ENCODE results near the gene LPAR5. TPM values are rescaled to one million over a fixed set of nuclear protein-coding genes. Genes with fewer than 3 reads are reported as not detected.

Gene LPAR5
- polyA plus RNA-seq, 1 of the 3 experiments (the other 2 are of a cell fraction) = 0.03 TPM

GRCh38 chr12:6620137-6620884 lies 15.4 kb downstream of the LPAR5 start:
- H3K4me2 ChIP-seq = no peak overlapping the region
- H2AFZ ChIP-seq (ENCODE audit: low read depth) = no peak overlapping the region
- 95% methylated on average over 73 of the region's 88 CpGs for WGBS (ENCODE audit: low lambda C conversion rate)
- H3K4me1 ChIP-seq (ENCODE audit: control insufficient read depth in 1 of 2, insufficient read depth in 2 of 2, low read depth in 1 of 2, low read length in 1 of 2) = no peaks in the 10 kb centered on the region; a peak in 1 of 4 replicates
- no peak overlapping the region for H3K27ac ChIP-seq (ENCODE audit: low read depth in 2 of 2, low read length in 1 of 2)
- DNase-seq = peak; percentile 17
- H3K9ac ChIP-seq = no peak overlapping the region
- H4K20me1 ChIP-seq (ENCODE audit: insufficient read depth) = no peaks in the 10 kb centered on the region
- TF ChIP-seq NFIC (IDR thresholded peaks at IDR 0.05; ENCODE audit: borderline replicate concordance) (no peak), NRF1 (IDR thresholded peaks at IDR 0.05; ENCODE audit: low read depth, low read length) (no peak), YY1 (IDR thresholded peaks at IDR 0.05; ENCODE audit: low read depth) (no peak), SMC3 (IDR thresholded peaks at IDR 0.05; ENCODE audit: low read depth, low read length) (no peak), JUND (IDR thresholded peaks at IDR 0.05) (no peak), ZBTB33 (IDR thresholded peaks at IDR 0.05; ENCODE audit: borderline replicate concordance, low read depth) (no peak), CHD2 (IDR thresholded peaks at IDR 0.05; ENCODE audit: low read length, partially characterized antibody) (no peak), TEAD4 (IDR thresholded peaks at IDR 0.05; ENCODE audit: borderline replicate concordance, insufficient read depth) (no peak), TCF12 (IDR thresholded peaks at IDR 0.05) (no peak), MEF2A (IDR thresholded peaks at IDR 0.05; ENCODE audit: borderline replicate concordance, low read depth) (no peak), FOSL2 (IDR thresholded peaks at IDR 0.05; ENCODE audit: borderline replicate concordance, low read depth) (no peak), EP300 (IDR thresholded peaks at IDR 0.05; ENCODE audit: borderline replicate concordance in 1 of 2, low read depth in 1 of 2, low read length in 1 of 2) (no peak)
- TF ChIP-seq, protein P1, sequence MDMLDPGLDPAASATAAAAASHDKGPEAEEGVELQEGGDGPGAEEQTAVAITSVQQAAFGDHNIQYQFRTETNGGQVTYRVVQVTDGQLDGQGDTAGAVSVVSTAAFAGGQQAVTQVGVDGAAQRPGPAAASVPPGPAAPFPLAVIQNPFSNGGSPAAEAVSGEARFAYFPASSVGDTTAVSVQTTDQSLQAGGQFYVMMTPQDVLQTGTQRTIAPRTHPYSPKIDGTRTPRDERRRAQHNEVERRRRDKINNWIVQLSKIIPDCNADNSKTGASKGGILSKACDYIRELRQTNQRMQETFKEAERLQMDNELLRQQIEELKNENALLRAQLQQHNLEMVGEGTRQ (IDR thresholded peaks at IDR 0.05; ENCODE audit: borderline replicate concordance, low read depth, low read length) = no peak
- TF ChIP-seq, protein P2, sequence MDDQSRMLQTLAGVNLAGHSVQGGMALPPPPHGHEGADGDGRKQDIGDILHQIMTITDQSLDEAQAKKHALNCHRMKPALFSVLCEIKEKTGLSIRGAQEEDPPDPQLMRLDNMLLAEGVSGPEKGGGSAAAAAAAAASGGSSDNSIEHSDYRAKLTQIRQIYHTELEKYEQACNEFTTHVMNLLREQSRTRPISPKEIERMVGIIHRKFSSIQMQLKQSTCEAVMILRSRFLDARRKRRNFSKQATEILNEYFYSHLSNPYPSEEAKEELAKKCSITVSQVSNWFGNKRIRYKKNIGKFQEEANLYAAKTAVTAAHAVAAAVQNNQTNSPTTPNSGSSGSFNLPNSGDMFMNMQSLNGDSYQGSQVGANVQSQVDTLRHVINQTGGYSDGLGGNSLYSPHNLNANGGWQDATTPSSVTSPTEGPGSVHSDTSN (IDR thresholded peaks at IDR 0.05) = no peak
- H3K9me3 ChIP-seq = no peaks in the 10 kb centered on the region
- no peaks in the 10 kb centered on the region for H3K27me3 ChIP-seq (ENCODE audit: insufficient read depth)
- H3K4me3 ChIP-seq (ENCODE audit: low read depth in 2 of 2, low read length in 1 of 2) = peak overlapping the region in 1 of 2 experiments; percentile 35; a peak in 1 of 4 replicates
- POLR2A ChIA-PET = no interaction called here
- no peaks in the 10 kb centered on the region for H3K36me3 ChIP-seq (replicated peaks in 1 of 2; ENCODE audit: control insufficient read depth in 1 of 2, insufficient read depth in 2 of 2, low read length in 1 of 2)
- H3F3A ChIP-seq (replicated peaks; ENCODE audit: insufficient read depth) = peaks cover 14% of the 10 kb centered on the region
- CTCF ChIA-PET = interaction anchor here (0.6 to 4.1 kb wide), 6 partner anchors 15 to 78 kb away, joined by 3 to 32 read pairs (median 4); partner anchors contain the start of genes IFFO1 and LPAR5
- no peaks in the 10 kb centered on the region for H3K79me2 ChIP-seq (ENCODE audit: insufficient read depth)
- H3K9me2 ChIP-seq = no peaks in the 10 kb centered on the region
